Keratinocyte (primary cell): Measurements from ENCODE around the gene DCP1B. TPM values are rescaled to one million over a fixed set of nuclear protein-coding genes. Genes with fewer than 3 reads are reported as not detected.

Experiments used
- DNase-seq: peaks from one replicate; pipeline ENCODE4 v3.0.0-alpha.2; 2011; ENCODE audit warnings: low read depth, missing footprints, low spot score
- FAIRE-seq: peaks from 2 replicates; lab custom pipeline; 2011; peaks lifted over from hg19 to GRCh38; lab: Jason Lieb, UNC
- H2AFZ ChIP-seq: 2 replicates; pipeline ENCODE4 v1.6.0; 2012; ENCODE audit warnings: low read length, control low read depth, inconsistent platforms; ENCODE audit not compliant: control insufficient read depth
- H3K27ac ChIP-seq: 2 replicates; pipeline ENCODE4 v1.5.1; 2011; ENCODE audit warnings: low read length; ENCODE audit not compliant: control insufficient read depth, insufficient read depth
- H3K27me3 ChIP-seq: 3 replicates; pipeline ENCODE4 v1.6.0; 2011; ENCODE audit warnings: low read length; ENCODE audit not compliant: control insufficient read depth, insufficient read depth; ENCODE audit errors: extremely low read depth
- H3K36me3 ChIP-seq, 2 experiments: 2 replicates in 1 of 2; 3 replicates in 1 of 2; pipeline ENCODE4 v1.5.1; 2011; ENCODE audit warnings: low read length in 2 of 2, mild to moderate bottlenecking in 1 of 2; ENCODE audit not compliant: control insufficient read depth in 2 of 2, insufficient read depth in 2 of 2; ENCODE audit errors: extremely low read depth in 1 of 2
- H3K4me1 ChIP-seq: 3 replicates; pipeline ENCODE4 v1.5.1; 2011; ENCODE audit warnings: low read length; ENCODE audit not compliant: control insufficient read depth, insufficient read depth; ENCODE audit errors: extremely low read depth
- H3K4me2 ChIP-seq: 3 replicates; pipeline ENCODE4 v1.6.0; 2011; ENCODE audit warnings: low read depth, low read length; ENCODE audit not compliant: control insufficient read depth, insufficient read depth; ENCODE audit errors: extremely low read depth
- H3K4me3 ChIP-seq, 3 experiments: fragments of 200-600 bp in 1 of 3; sonication (generic) in 1 of 3; 2 replicates in 2 of 3; 3 replicates in 1 of 3; pipeline ENCODE4 v1.5.1; 2011 to 2016; ENCODE audit warnings: low read length in 3 of 3, mild to moderate bottlenecking in 3 of 3, control low read depth in 2 of 3, inconsistent platforms in 1 of 3, low read depth in 1 of 3, mixed read lengths in 1 of 3, mixed run types in 1 of 3, moderate library complexity in 1 of 3; ENCODE audit not compliant: control insufficient read depth in 2 of 3, insufficient read depth in 2 of 3; ENCODE audit errors: extremely low read depth in 1 of 3
- H3K79me2 ChIP-seq: 2 replicates; pipeline ENCODE4 v1.6.0; 2012; ENCODE audit warnings: low read length; ENCODE audit not compliant: control insufficient read depth, insufficient read depth
- H3K9ac ChIP-seq: 3 replicates; pipeline ENCODE4 v1.6.0; 2011; ENCODE audit warnings: low read length; ENCODE audit not compliant: control insufficient read depth, insufficient read depth; ENCODE audit errors: extremely low read depth
- H3K9me1 ChIP-seq: 3 replicates; pipeline ENCODE4 v1.6.0; 2011; ENCODE audit warnings: low read length; ENCODE audit not compliant: control insufficient read depth, insufficient read depth; ENCODE audit errors: extremely low read depth
- H3K9me3 ChIP-seq: 2 replicates; pipeline ENCODE4 v1.5.1; 2012; ENCODE audit warnings: low read depth, low read length; ENCODE audit not compliant: control insufficient read depth
- H4K20me1 ChIP-seq: 3 replicates; pipeline ENCODE4 v1.6.0; 2011; ENCODE audit warnings: low read length; ENCODE audit not compliant: control insufficient read depth, insufficient read depth; ENCODE audit errors: extremely low read depth
- EZH2 ChIP-seq: IDR thresholded peaks from one replicate; pipeline ENCODE4 v1.6.1; 2012; ENCODE audit warnings: inconsistent platforms, mild to moderate bottlenecking, low read length, moderate library complexity
- dilution Hi-C: fragments of 300-500 bp; cut with MboI; formaldehyde crosslinking; loops from one replicate; pipeline ENCODE4 v1.7.0; 2020; ENCODE audit warnings: low sequenced_read_pairs; ENCODE audit not compliant: extremely low pct_ligation_motif_present
- polyA plus RNA-seq, 5 experiments: library from polyadenylated mRNA; depleted of rRNA in 3 of 5; stranded (reverse) in 3 of 5; stranded (forward) in 1 of 5; unstranded in 1 of 5; fragments of >200 nt; gene quantifications; 1 replicate in 1 of 5; 2 replicates in 3 of 5; 3 replicates in 1 of 5; pipeline versions ENCODE4 v1.2.1 to v1.2.3, GENCODE V29; 2011 to 2012; ENCODE audit warnings: missing spikeins in 2 of 5, low read depth in 1 of 5, low replicate concordance in 1 of 5
- TF ChIP-seq, protein P1 (sequence below), 3 experiments: IDR thresholded peaks in 1 of 3; conservative IDR thresholded peaks in 1 of 3; optimal IDR thresholded peaks in 1 of 3; 2 replicates in 2 of 3; 3 replicates in 1 of 3; pipeline versions ENCODE3 to v1.5.1; 2011; ENCODE audit warnings: low read length in 3 of 3, mild to moderate bottlenecking in 3 of 3, moderate library complexity in 2 of 3, control low read depth in 1 of 3, inconsistent platforms in 1 of 3; ENCODE audit not compliant: insufficient read depth in 2 of 3; ENCODE audit errors: extremely low read depth in 1 of 3

The DCP1B gene
- polyA plus RNA-seq, 1 donor (not counting 4 experiments of a cell fraction or from before 2014, with no cell fraction given): 9.7 TPM

DNA sequence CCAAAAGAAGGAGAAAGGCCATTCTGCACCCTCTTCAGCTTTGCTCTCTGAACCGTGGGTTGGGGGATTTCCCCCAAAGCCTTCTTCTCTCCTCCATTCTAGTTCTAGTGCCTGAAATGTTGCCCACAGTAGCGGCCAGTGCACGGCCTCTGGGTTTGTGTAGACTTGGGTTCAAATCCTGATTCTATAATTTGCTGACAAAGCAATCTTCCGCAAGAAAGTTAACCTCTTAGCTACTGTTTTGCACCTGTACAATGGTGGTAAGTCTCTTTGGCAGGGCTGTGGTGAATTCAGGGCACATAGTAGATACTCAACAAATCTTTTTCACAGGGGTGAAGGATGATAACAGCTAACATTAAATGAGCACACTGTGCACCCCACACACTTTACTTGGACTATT, 42.7 kb upstream of the DCP1B start:
- H3K4me1 ChIP-seq: no peaks in the 10 kb centered on the region
- H2AFZ ChIP-seq: no peak overlapping the region
- peaks cover 25% of the 10 kb centered on the region for H3K27me3 ChIP-seq
- no peak overlapping the region for H3K4me2 ChIP-seq
- H3K27ac ChIP-seq: no peak overlapping the region
- no peak overlapping the region for H3K9ac ChIP-seq
- H3K9me1 ChIP-seq: no peaks in the 10 kb centered on the region
- H4K20me1 ChIP-seq: no peaks in the 10 kb centered on the region
- no peak overlapping the region for H3K4me3 ChIP-seq
- no peaks in the 10 kb centered on the region for H3K9me3 ChIP-seq
- no peaks in the 10 kb centered on the region for H3K79me2 ChIP-seq
- TF ChIP-seq, protein P1, sequence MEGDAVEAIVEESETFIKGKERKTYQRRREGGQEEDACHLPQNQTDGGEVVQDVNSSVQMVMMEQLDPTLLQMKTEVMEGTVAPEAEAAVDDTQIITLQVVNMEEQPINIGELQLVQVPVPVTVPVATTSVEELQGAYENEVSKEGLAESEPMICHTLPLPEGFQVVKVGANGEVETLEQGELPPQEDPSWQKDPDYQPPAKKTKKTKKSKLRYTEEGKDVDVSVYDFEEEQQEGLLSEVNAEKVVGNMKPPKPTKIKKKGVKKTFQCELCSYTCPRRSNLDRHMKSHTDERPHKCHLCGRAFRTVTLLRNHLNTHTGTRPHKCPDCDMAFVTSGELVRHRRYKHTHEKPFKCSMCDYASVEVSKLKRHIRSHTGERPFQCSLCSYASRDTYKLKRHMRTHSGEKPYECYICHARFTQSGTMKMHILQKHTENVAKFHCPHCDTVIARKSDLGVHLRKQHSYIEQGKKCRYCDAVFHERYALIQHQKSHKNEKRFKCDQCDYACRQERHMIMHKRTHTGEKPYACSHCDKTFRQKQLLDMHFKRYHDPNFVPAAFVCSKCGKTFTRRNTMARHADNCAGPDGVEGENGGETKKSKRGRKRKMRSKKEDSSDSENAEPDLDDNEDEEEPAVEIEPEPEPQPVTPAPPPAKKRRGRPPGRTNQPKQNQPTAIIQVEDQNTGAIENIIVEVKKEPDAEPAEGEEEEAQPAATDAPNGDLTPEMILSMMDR (optimal IDR thresholded peaks at IDR 0.05 in 1 of 3, IDR thresholded peaks at IDR 0.05 in 1 of 3, conservative IDR thresholded peaks at IDR 0.05 in 1 of 3; ENCODE audit: extremely low read depth in 1 of 3, insufficient read depth in 2 of 3, low read length in 3 of 3): no peak
- TF ChIP-seq EZH2: no peak
- H3K36me3 ChIP-seq: no peaks in the 10 kb centered on the region
- DNase-seq (no peak), FAIRE-seq (no peak)
- dilution Hi-C loops: loop anchor here (25.0 kb wide), 1 partner anchor 240 kb away; no protein-coding TSS in a partner anchor

DNA sequence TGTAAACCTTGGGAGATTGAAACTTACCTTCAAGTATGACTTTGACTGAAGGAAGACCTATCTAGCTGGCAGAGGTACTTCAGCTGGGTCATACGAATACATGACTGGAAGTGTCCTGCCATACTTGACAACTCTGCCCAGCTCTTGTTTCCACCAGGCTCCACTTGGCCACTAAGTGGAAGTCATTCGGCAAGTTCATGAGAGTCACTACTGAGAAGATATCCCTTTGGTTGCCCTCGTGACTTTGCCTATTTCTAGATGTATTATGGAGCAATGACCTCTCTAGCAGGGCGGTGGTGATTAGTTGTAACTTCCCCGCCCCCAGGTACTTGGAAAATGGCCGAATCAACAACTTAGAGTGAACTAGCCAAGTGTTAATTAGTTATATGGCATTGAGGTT, 39.9 kb upstream of the DCP1B start:
- TF ChIP-seq EZH2: no peak
- H3K27ac ChIP-seq: no peak overlapping the region
- no peaks in the 10 kb centered on the region for H3K4me1 ChIP-seq
- H3K27me3 ChIP-seq: peaks cover 9% of the 10 kb centered on the region
- no peak overlapping the region for H3K9ac ChIP-seq
- H3K79me2 ChIP-seq: no peaks in the 10 kb centered on the region
- H2AFZ ChIP-seq: no peak overlapping the region
- H3K4me2 ChIP-seq: no peak overlapping the region
- FAIRE-seq (no peak), DNase-seq (no peak)
- dilution Hi-C loops: loop anchor here (25.0 kb wide), 1 partner anchor 243 kb away; no protein-coding TSS in a partner anchor
- H3K4me3 ChIP-seq: no peak overlapping the region
- H3K36me3 ChIP-seq: no peaks in the 10 kb centered on the region
- H4K20me1 ChIP-seq: no peaks in the 10 kb centered on the region
- H3K9me1 ChIP-seq: no peaks in the 10 kb centered on the region
- H3K9me3 ChIP-seq: no peaks in the 10 kb centered on the region

DNA sequence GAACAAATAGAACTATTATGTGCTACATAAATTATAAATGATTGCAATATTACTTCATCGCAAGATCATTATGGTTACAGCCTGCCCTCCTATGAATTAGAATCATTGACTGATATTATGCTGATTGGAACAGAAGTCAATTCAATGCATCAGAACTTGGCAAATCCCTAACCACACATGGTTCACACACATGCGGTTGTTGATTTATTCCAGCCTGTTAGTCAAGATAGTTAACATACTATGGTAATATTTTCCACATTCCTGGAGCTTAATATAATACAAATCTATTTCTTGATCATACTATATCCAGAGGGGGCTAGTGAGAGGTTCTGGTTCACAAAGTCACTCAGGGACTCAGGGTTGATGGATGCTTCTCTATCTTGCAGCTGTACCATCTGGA, 38.8 kb upstream of the DCP1B start:
- H3K4me2 ChIP-seq: no peak overlapping the region
- no peak overlapping the region for H3K9ac ChIP-seq
- TF ChIP-seq EZH2: no peak
- TF ChIP-seq, protein P1 (optimal IDR thresholded peaks at IDR 0.05 in 1 of 3, IDR thresholded peaks at IDR 0.05 in 1 of 3, conservative IDR thresholded peaks at IDR 0.05 in 1 of 3; ENCODE audit: extremely low read depth in 1 of 3, insufficient read depth in 2 of 3, low read length in 3 of 3): no peak
- H3K4me1 ChIP-seq: no peaks in the 10 kb centered on the region
- no peaks in the 10 kb centered on the region for H3K9me1 ChIP-seq
- peaks cover 4% of the 10 kb centered on the region for H3K27me3 ChIP-seq
- FAIRE-seq: no peak
- no peaks in the 10 kb centered on the region for H4K20me1 ChIP-seq
- no peak overlapping the region for H3K27ac ChIP-seq
- H3K4me3 ChIP-seq: no peak overlapping the region
- no peak for DNase-seq
- dilution Hi-C loops: loop anchor here (25.0 kb wide), 1 partner anchor 244 kb away; no protein-coding TSS in a partner anchor
- H3K79me2 ChIP-seq: no peaks in the 10 kb centered on the region
- no peaks in the 10 kb centered on the region for H3K36me3 ChIP-seq
- H3K9me3 ChIP-seq: no peaks in the 10 kb centered on the region
- no peak overlapping the region for H2AFZ ChIP-seq
